Ishikawa (cell line): ENCODE results near the gene PLAC8L1.

Experiments used
- CEBPB ChIP-seq: IDR thresholded peaks from 2 replicates; pipeline ENCODE4 v1.6.1; 2012
- CREB1 ChIP-seq: IDR thresholded peaks from 2 replicates; pipeline ENCODE4 v1.6.1; 2012; ENCODE audit warnings: low read depth
- EGR1 ChIP-seq: IDR thresholded peaks from 2 replicates; pipeline ENCODE4 v1.6.1; 2012
- EP300 ChIP-seq: IDR thresholded peaks from 2 replicates; pipeline ENCODE4 v1.6.1; 2012; ENCODE audit warnings: borderline replicate concordance
- FOXM1 ChIP-seq: IDR thresholded peaks from 2 replicates; pipeline ENCODE4 v1.6.1; 2012; ENCODE audit warnings: low read depth, borderline replicate concordance
- MAX ChIP-seq: IDR thresholded peaks from 2 replicates; pipeline ENCODE4 v1.6.1; 2012
- NFIC ChIP-seq: IDR thresholded peaks from 2 replicates; pipeline ENCODE4 v1.6.1; 2012
- RAD21 ChIP-seq: IDR thresholded peaks from 2 replicates; pipeline ENCODE4 v1.6.1; 2012; ENCODE audit warnings: low read depth
- REST ChIP-seq: IDR thresholded peaks from 2 replicates; pipeline ENCODE4 v1.6.1; 2012; ENCODE audit warnings: low read depth, mild to moderate bottlenecking
- TAF1 ChIP-seq: IDR thresholded peaks from 2 replicates; pipeline ENCODE4 v1.6.1; 2012; ENCODE audit warnings: low read depth, mild to moderate bottlenecking
- TCF12 ChIP-seq: IDR thresholded peaks from 2 replicates; pipeline ENCODE4 v1.6.1; 2012; ENCODE audit warnings: low read depth
- TEAD4 ChIP-seq: IDR thresholded peaks from 2 replicates; pipeline ENCODE4 v1.6.1; 2012
- USF1 ChIP-seq: IDR thresholded peaks from 2 replicates; pipeline ENCODE4 v1.6.1; 2012
- YY1 ChIP-seq: IDR thresholded peaks from 2 replicates; pipeline ENCODE4 v1.6.1; 2012; ENCODE audit warnings: low read depth
- ZBTB7A ChIP-seq: IDR thresholded peaks from 2 replicates; pipeline ENCODE4 v1.6.1; 2012; ENCODE audit warnings: low read depth

PLAC8L1 gene

GRCh38 chr5:146076028-146076427, 29.3 kb downstream of the PLAC8L1 start:
- TF ChIP-seq REST (no peak), CEBPB (no peak), EGR1 (no peak), USF1 (no peak), EP300 (no peak), FOXM1 (no peak), RAD21 (no peak), YY1 (no peak), MAX (no peak), ZBTB7A (no peak), TCF12 (no peak), CREB1 (no peak), NFIC (no peak), TAF1 (no peak), TEAD4 (no peak)

GRCh38 chr5:146073239-146073900, 32.0 kb downstream of the PLAC8L1 start:
- TF ChIP-seq USF1 (no peak), CREB1 (no peak), MAX (no peak), TEAD4 (no peak), TAF1 (no peak), REST (no peak), NFIC (no peak), FOXM1 (no peak), TCF12 (no peak), EGR1 (no peak)

- TF ChIP-seq ZBTB7A (no peak), CEBPB (no peak), RAD21 (no peak), EP300 (no peak), TCF12 (no peak), REST (no peak), USF1 (no peak), CREB1 (no peak), MAX (no peak), YY1 (no peak), FOXM1 (no peak)
Measured at GRCh38 chr5:146072595-146072994, 32.8 kb downstream of the PLAC8L1 start.

GRCh38 chr5:146071171-146071570, 34.2 kb downstream of the PLAC8L1 start:
- TF ChIP-seq TEAD4 (no peak), EGR1 (no peak), EP300 (no peak), TCF12 (no peak), ZBTB7A (no peak), CREB1 (no peak), USF1 (no peak), RAD21 (no peak), REST (no peak), MAX (no peak), YY1 (no peak), NFIC (no peak), TAF1 (no peak), FOXM1 (no peak), CEBPB (no peak)
